DMS53 (cell line): ENCODE results near the gene RNF115.
"Not testable (repeated sequence)": the region's sequence is repeated elsewhere in the genome, so short reads cannot be mapped to it uniquely, and the experiment has no call there.

Source experiments
- DNase-seq: peaks from one replicate; lab custom pipeline; 2025; lab: John Stamatoyannopoulos, UW

RNF115 gene

GRCh38 chr1:145730467-145730866 is 93.4 kb downstream of the RNF115 start:
- no peak for DNase-seq

GRCh38 chr1:145729666-145730436 is 94.0 kb downstream of the RNF115 start:
- DNase-seq = no peak

DNA sequence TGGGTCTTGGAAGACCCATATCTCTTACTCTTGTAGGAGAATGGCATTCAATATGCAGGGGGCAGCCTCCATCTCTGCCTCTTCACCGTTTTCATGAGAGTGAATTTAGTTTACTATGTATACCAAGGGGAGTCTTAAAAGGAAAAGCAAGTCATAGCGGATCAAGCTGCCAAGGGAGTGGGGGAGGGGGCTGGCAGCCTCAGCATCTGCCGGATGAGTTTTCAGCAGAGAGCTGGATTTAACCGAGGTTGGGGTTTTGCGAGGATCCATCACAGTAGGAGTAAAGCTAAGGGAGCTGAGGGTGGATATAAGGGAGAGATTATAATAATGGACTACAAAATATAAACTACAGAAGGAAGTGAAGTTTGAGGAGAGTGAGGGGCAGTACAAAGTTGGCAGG is 94.7 kb downstream of the RNF115 start:
- DNase-seq = no peak

DNA sequence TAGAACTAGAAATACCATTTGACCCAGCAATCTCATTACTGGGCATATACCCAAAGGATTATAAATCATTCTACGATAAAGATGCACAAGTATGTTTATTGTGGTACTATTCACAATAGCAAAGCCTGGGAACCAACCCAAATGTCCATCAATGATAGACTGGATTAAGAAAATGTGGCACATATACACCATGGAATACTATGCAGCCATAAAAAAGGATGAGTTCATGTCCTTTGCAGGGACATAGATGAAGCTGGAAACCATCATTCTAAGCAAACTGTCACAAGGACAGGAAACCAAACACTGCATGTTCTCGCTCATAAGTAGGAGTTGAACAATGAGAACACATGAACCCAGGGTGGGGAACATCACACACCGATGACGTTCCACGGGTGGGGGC is 97.7 kb downstream of the RNF115 start:
- DNase-seq = not testable (repeated sequence)

- peak; percentile 79 for DNase-seq
These were observed 102.8 kb downstream of the RNF115 start for GRCh38 chr1:145720878-145721671.

DNA sequence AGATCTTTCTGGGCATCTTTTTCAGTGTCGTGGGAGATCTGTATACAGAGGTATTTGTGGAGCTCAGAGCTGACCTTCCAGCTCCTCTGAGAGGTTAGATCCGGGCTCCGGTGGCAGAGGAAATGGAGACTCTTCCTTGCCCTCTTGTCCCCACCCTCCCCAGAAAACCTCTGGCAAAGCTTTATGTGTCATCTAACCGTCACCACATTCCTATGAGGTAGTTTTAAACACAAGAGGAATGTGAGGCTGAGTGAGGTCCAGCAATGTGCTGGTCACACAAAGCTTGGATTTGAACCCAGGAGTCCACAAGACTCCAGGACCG is 103.4 kb downstream of the RNF115 start:
- peak; percentile 35 for DNase-seq

GRCh38 chr1:145719230-145720079 is 104.4 kb downstream of the RNF115 start, which contains the start of gene CD160:
TSS of gene CD160 (plus strand) at chr1:145719499. CDS start at chr1:145728328, 8,829 bp downstream.
- DNase-seq = no peak

DNA sequence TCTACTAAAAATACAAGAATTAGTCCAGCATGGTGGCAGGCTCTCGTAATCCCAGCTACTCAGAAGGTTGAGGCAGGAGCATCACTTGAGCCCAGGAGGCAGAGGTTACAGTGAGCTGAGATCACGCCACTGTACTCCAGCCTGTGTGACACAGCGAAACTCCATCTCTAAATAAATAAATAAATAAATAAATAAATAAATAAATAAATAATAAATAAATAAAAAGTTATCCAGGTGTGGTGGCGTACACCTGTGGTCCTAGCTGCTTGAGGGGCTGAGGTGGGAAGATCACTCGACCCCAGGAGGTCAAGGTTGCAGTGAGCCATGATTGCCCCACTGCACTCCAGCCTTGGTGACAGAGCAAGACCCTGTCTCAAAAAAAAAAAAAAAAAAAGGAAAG is 105.4 kb downstream of the RNF115 start:
- DNase-seq = not testable (repeated sequence)

- no peak for DNase-seq
These were observed 106.1 kb downstream of the RNF115 start for GRCh38 chr1:145717833-145718232.

DNA sequence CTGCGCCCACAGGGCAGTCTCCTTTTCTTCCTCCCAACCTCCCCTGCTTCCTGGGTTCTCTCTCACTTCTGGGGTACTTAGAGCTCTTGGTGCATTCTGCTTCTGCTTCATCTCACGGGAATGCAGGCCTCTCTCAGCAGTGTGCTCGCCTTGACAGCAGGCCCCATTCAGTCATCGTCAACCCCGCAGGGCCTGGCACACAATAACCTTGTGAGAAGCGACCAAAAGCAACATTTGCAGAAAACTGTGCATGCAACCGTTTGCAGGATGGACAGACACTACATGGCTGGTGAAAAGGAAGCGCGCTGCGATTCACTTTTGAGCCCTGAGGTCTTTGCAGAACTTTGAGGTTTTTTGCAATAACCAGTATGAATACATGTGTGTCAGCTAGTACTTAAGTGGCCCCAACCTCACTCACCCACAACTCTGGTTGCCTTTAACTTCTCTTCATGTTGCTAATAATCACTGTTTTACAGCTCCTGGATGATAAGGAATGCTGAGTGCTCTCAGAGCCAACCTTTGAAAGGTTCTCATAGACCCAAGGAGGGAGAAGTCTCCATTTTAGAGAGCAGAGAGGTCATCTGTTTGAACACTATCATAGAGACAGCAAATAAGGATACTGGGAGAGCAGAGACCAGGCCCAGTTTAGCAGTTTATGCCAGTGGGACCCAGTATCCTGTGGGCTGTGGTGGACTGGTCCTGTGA is 107.1 kb downstream of the RNF115 start:
- DNase-seq = no peak

- no peak for DNase-seq
These were observed 109.3 kb downstream of the RNF115 start for GRCh38 chr1:145714524-145715111.

GRCh38 chr1:145711213-145711651 is 112.7 kb downstream of the RNF115 start:
- DNase-seq = peak; percentile 7

GRCh38 chr1:145710291-145711027 is 113.4 kb downstream of the RNF115 start:
- DNase-seq = no peak

- no peak for DNase-seq
These were observed 115.8 kb downstream of the RNF115 start for GRCh38 chr1:145708063-145708462.

DNA sequence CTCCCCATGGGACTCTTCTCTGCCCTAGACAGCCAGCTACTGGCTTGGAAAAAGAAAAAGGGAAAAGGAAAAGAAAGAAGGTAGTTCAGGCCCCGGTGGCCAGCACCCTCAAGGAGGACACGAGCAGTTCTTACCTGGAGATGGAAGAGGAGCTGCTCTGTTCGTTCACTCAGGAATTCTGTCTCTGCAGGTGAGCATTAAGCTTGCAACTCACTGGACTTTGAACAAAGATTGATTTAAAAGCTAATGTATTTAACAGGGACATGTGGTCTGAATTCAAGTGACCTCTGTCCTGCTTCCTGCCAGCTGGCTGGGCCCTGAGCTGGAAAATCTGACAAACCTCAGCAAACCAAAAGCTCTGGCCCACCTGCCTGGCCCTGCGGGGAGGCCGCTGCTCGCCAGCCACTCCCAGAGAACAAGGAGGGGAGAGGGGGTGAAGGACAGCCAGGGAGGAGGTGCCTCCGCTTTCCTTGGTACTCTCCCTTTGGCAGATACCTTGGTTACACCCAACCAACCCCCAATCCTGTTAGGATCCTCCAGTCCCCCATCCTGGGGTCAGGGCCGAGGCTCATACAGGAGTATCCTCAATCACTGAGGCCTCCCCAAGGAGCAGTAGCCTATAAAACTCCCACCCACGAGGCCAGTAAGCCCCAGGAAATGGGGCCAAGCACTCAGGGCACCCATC is 116.6 kb downstream of the RNF115 start, which contains the start of gene PDZK1:
TSS of gene PDZK1 (minus strand) at position 186 of the 685 bp plus-strand sequence. CDS start 19,347 bp downstream, outside the sequence.
- no peak for DNase-seq

DNA sequence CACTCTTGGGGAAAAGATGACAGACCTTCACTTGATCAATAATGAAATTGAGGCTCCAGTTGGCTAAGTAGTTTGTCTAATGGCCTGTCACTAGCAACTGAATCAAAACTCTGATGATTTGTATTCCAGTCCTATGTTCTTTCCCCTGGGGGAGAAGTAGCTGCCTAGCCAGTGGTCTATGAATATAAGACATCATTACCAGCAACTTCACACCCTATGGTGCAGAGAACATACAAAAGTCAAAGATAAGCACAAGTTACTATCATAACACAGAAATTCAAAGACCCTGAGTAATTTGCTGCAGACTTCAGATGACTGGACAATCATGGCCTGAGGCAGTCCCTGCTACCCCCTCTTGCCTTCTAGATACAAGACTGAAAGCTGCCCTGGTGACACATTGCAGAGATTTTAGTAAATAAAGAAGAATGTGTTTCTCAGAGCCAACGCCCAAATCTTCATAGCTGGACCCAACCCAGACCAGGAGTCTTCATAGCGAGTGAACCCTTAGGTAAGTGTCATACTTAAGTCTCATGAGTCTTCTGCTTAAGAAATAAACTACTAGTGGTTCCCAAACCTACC is 117.7 kb downstream of the RNF115 start:
- DNase-seq = no peak

DNA sequence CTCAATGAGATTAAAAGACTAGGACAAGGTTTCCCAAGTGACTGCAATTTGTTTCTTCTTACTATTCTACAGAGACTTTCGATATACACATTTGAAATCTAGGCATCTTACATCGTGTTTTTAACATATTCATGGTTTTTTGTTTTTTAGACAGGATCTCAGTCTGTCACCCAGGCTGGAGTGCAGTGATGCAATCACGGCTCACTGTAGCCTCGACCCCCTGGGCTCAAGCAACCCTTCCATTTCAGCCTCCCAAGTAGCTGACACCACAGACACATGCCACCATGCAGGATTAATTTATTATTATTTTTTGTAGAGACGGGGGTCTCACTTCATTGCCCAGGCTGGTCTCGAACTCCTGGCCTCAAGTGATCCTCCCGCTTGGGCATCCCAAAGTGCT is 118.3 kb downstream of the RNF115 start:
- DNase-seq = no peak

DNA sequence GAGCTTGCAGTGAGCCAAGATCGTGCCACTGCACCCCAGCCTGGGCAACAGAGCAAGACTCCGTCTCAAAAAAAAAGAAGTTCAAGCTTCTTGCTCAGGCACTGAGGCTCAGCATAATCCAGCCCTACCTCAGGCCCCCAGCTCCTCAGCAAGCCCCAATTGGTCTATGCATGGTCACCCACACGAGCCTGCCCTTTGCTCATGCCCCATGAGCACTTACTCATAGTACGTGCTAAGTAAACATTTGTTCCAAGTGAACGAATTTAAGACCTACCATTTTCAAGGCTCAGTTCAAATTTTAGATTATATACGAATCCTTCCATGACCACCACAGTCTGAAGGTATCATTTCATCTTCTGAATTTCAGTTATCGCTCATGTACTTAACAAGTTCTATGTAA is 121.1 kb downstream of the RNF115 start:
- no peak for DNase-seq

DNA sequence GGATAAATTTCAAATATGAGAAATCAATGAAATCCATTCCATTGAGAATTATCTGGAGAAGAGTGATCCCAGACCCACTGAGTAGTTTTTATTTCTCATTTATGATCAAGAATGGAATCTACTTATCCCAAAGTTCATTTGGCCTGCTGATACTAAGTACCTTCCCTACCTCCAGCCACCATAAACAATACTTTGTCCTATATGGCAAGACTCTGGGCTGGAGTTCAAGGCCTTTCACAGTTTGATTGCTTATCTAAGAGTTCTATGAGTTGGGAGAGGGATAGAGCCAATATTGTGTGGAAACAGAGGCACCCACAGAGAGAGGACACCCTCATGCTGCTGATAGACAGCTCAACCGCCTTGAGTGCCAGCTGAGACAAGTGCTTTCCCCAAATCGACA is 121.8 kb downstream of the RNF115 start:
- DNase-seq = no peak
